Heart left ventricle (tissue), 16 donors: ENCODE results near the gene PAK4. TPM values are rescaled to one million over a fixed set of nuclear protein-coding genes. Genes with fewer than 3 reads are reported as not detected.

Experiments
- ATAC-seq, 4 donors: fragments of 200-7000 bp; cut with Tn5 transposase; one replicate each; pipeline ENCODE4 v1.9.1; 2020 to 2022; ENCODE audit warnings: moderate library complexity in 4 of 4, mild to moderate bottlenecking in 3 of 4, moderate number of reproducible peaks in 1 of 4
- DNase-seq, 5 donors: peaks; one replicate each; pipeline ENCODE4 v3.0.0-alpha.2; 2020
- H3K27ac ChIP-seq, 12 donors: fragments of 200-600 bp; sonication (generic) in 4 of 12; one replicate each; pipeline versions ENCODE4 v1.5.0 to v1.8.0; 2016 to 2022; ENCODE audit warnings: mild to moderate bottlenecking in 2 of 12
- H3K27me3 ChIP-seq, 9 donors: fragments of 200-600 bp; sonication (generic) in 2 of 9; one replicate each; pipeline versions ENCODE4 v1.5.1 to v1.8.0; 2016 to 2022; ENCODE audit warnings: mild to moderate bottlenecking in 3 of 9
- H3K36me3 ChIP-seq, 9 donors: fragments of 200-600 bp; sonication (generic) in 2 of 9; one replicate each; pipeline versions ENCODE4 v1.5.0 to v1.8.0; 2018 to 2022; ENCODE audit warnings: mild to moderate bottlenecking in 2 of 9
- H3K4me1 ChIP-seq, 12 donors: fragments of 200-600 bp; sonication (generic) in 4 of 12; one replicate each; pipeline versions ENCODE4 v1.5.0 to v1.8.0; 2016 to 2022; ENCODE audit warnings: mild to moderate bottlenecking in 3 of 12
- H3K4me3 ChIP-seq, 12 donors: fragments of 200-600 bp; sonication (generic) in 4 of 12; one replicate each; pipeline versions ENCODE4 v1.5.0 to v1.8.0; 2017 to 2022; ENCODE audit warnings: mild to moderate bottlenecking in 9 of 12, moderate library complexity in 4 of 12
- H3K9me3 ChIP-seq, 12 donors: fragments of 200-600 bp; sonication (generic) in 4 of 12; one replicate each; pipeline versions ENCODE4 v1.5.0 to v1.8.0; 2016 to 2022; ENCODE audit warnings: mild to moderate bottlenecking in 1 of 12
- CTCF ChIP-seq, 12 donors: fragments of 200-600 bp; sonication (generic) in 4 of 12; IDR thresholded peaks; one replicate each; pipeline versions ENCODE4 v1.5.0 to v1.8.0; 2018 to 2022; ENCODE audit warnings: antibody characterized with exemption in 12 of 12, mild to moderate bottlenecking in 5 of 12
- POLR2A ChIP-seq, 2 donors: fragments of 450-650 bp; IDR thresholded peaks; one replicate each; pipeline ENCODE4 v1.6.1; 2017; ENCODE audit warnings: antibody characterized with exemption in 2 of 2, mild to moderate bottlenecking in 2 of 2, moderate library complexity in 2 of 2
- WGBS, 4 donors: extraction: QIAGEN DNeasy Blood & Tissue Kit in 2 of 4; methylation state at CpG; one replicate each; pipeline versions ENCODE4 v1.1.5 to v1.1.7; 2013 to 2018; 5-methylcytosine and 5-hydroxymethylcytosine counted together
- intact Hi-C, 10 donors: fragments of 100-400 bp; cut with DNase I; formaldehyde crosslinking; loops; one replicate each; pipeline versions ENCODE4 v1.11.1 to v1.14.2; 2022
- polyA plus RNA-seq, 2 donors: library from polyadenylated mRNA; stranded (reverse); fragments of 200-250 nt; gene quantifications; one replicate each; pipeline ENCODE4 v1.2.3, GENCODE V29; 2013
- total RNA-seq, 9 donors: library from RNA; depleted of rRNA in 2 of 9; stranded (reverse); fragments of >200 nt in 2 of 9; fragmentation: NEBNext Ultra II Directional in 3 of 9; extraction: Animal tissue kit (Norgen Biotek cat#: 25700) in 3 of 9; gene quantifications; one replicate each; pipeline versions ENCODE4 v1.1.0 to v1.2.4, GENCODE V29; 2016 to 2023
- donor health status: ischemic (EF 13 %, LVEDD 7.1; RV severe dilation, severe dysfunction).
- donor health status: healthy with polysubstance abuse.
- donor health status: DM: no; HTN: yes; CAD: no.
- donor health status: DM: no; HTN: no; CAD: no.
- donor health status: ischemic (EF 25% LVEDD 6.9; RV normal size, moderate dysfunction).
- donor health status: ischemic (EF 25% LVEDD 5.7; RV mildly dilated, moderate dysfunction).
- donor health status: healthy.
- donor health status: DM: yes; HTN: yes; CAD: no.
- donor health status: ischemic (EF 35%, LVEDD 5.7; RV mildly dilated, moderate dysfunction).
- donor health status: nonischemic (EF 11% LVEDD 7.7; RV severe dilation, severe dysfunction).
- donor health status: DM: yes; HTN: yes; CAD: no.
- donor health status: PGD.
- donor health status: ischemic (EF 29% LVEDD 5.4; RV normal size, mild dysfunction).
- donor health status: nonischemic (EF 23%, LVEDD 6.1; RV moderate dilation, normal function).

The PAK4 gene
- total and polyA plus RNA-seq, 11 donors: 9.5 to 25.8 (median 16.2) TPM

- H3K36me3 ChIP-seq: no peaks in the 10 kb centered on the region
- no peak overlapping the region for H3K4me3 ChIP-seq
- H3K27me3 ChIP-seq: no peaks in the 10 kb centered on the region
- peak overlapping the region in 2 of 12 donors; percentile 20 to 38 for H3K27ac ChIP-seq
- WGBS, 4 donors: 37 to 51% (median 50%) methylated on average over 22 to 23 of the region's 23 CpGs
- DNase-seq (no peak), ATAC-seq (peak in 2 of 4 donors; percentile 25 to 29)
- peaks cover 3 to 63% (median 39%) of the 10 kb centered on the region in 12 donors for H3K4me1 ChIP-seq
- intact Hi-C loops: no loop called here
- no peak for TF ChIP-seq CTCF (IDR thresholded peaks at IDR 0.05)
- no peak for TF ChIP-seq POLR2A (IDR thresholded peaks at IDR 0.05)
- H3K9me3 ChIP-seq: no peaks in the 10 kb centered on the region
These were observed 8.1 kb downstream of the PAK4 start for GRCh38 chr19:39133431-39134270.

GRCh38 chr19:39135701-39136100 lies 10.1 kb downstream of the PAK4 start:
- Histone ChIP-seq H3K27ac (no peak overlapping the region), H3K4me1 (peaks cover 3 to 64% (median 46%) of the 10 kb centered on the region in 12 donors), H3K27me3 (no peaks in the 10 kb centered on the region), H3K36me3 (no peaks in the 10 kb centered on the region), H3K9me3 (no peaks in the 10 kb centered on the region), H3K4me3 (no peak overlapping the region)
- intact Hi-C loops: no loop called here
- no peak for ATAC-seq
- DNase-seq: no peak
- no peak for TF ChIP-seq POLR2A (IDR thresholded peaks at IDR 0.05)
- TF ChIP-seq CTCF (IDR thresholded peaks at IDR 0.05): no peak
- 86 to 90% (median 88%) methylated on average over 13 of the region's 13 CpGs for WGBS, 4 donors

- DNase-seq (no peak), ATAC-seq (peak in 2 of 4 donors; percentile 16 to 18)
- H3K27ac ChIP-seq: no peak overlapping the region
- 62 to 78% (median 76%) methylated on average over 12 of the region's 12 CpGs for WGBS, 4 donors
- H3K9me3 ChIP-seq: no peaks in the 10 kb centered on the region
- H3K4me3 ChIP-seq: no peak overlapping the region
- no peaks in the 10 kb centered on the region for H3K36me3 ChIP-seq
- TF ChIP-seq CTCF (IDR thresholded peaks at IDR 0.05) (no peak), POLR2A (IDR thresholded peaks at IDR 0.05) (no peak)
- peaks cover 0 to 58% (median 39%) of the 10 kb centered on the region in 12 donors for H3K4me1 ChIP-seq
- intact Hi-C loops: no loop called here
- no peaks in the 10 kb centered on the region for H3K27me3 ChIP-seq
These were observed 10.8 kb downstream of the PAK4 start for GRCh38 chr19:39136225-39136940.

GRCh38 chr19:39137131-39137530 lies 11.5 kb downstream of the PAK4 start:
- intact Hi-C loops: no loop called here
- Histone ChIP-seq H3K27me3 (no peaks in the 10 kb centered on the region), H3K9me3 (no peaks in the 10 kb centered on the region), H3K4me1 (peaks cover 0 to 50% (median 32%) of the 10 kb centered on the region in 12 donors), H3K4me3 (no peak overlapping the region), H3K36me3 (no peaks in the 10 kb centered on the region), H3K27ac (no peak overlapping the region)
- no peak for TF ChIP-seq POLR2A (IDR thresholded peaks at IDR 0.05)
- TF ChIP-seq CTCF (IDR thresholded peaks at IDR 0.05): no peak
- DNase-seq (no peak), ATAC-seq (no peak)
- WGBS, 4 donors: 76 to 87% (median 82%) methylated on average over 12 of the region's 12 CpGs
